OCI-LY1 (cell line): ENCODE results near the gene YBEY.

Source experiments
- H2AFZ ChIP-seq: fragments of 200-600 bp; sonication (generic), shearing (Covaris generic); 2 replicates; pipeline ENCODE4 v1.6.0; 2014; ENCODE audit warnings: antibody characterized with exemption, mild to moderate bottlenecking, low read length
- H3F3A ChIP-seq: fragments of 200-600 bp; sonication (generic), shearing (Covaris generic); 2 replicates; pipeline ENCODE4 v1.6.0; 2014; ENCODE audit warnings: mild to moderate bottlenecking, antibody characterized with exemption, low read length, moderate library complexity; ENCODE audit not compliant: insufficient read depth
- H3K27ac ChIP-seq: fragments of 200-600 bp; sonication (generic); 2 replicates; pipeline ENCODE4 v1.5.1; 2014; ENCODE audit warnings: low read length, mixed run types, mild to moderate bottlenecking, low read depth; ENCODE audit not compliant: poor library complexity, severe bottlenecking
- H3K27me3 ChIP-seq: fragments of 200-600 bp; sonication (generic); 2 replicates; pipeline ENCODE4 v1.6.0; 2014; ENCODE audit warnings: antibody characterized with exemption, mild to moderate bottlenecking, low read length, moderate library complexity; ENCODE audit not compliant: insufficient read depth
- H3K36me3 ChIP-seq: fragments of 200-600 bp; sonication (generic); 2 replicates; pipeline ENCODE4 v1.6.1; 2014; ENCODE audit warnings: mild to moderate bottlenecking, antibody characterized with exemption, low read length, moderate library complexity, mixed read lengths; ENCODE audit not compliant: insufficient read depth
- H3K4me1 ChIP-seq: fragments of 200-600 bp; sonication (generic); 2 replicates; pipeline ENCODE4 v1.5.1; 2014; ENCODE audit warnings: mild to moderate bottlenecking, low read length, moderate library complexity; ENCODE audit not compliant: insufficient read depth, severe bottlenecking
- H3K4me2 ChIP-seq: fragments of 200-600 bp; sonication (generic), shearing (Covaris generic); 2 replicates; pipeline ENCODE4 v1.6.1; 2014; ENCODE audit warnings: low read length
- H3K4me3 ChIP-seq: fragments of 200-600 bp; sonication (generic); 2 replicates; pipeline ENCODE4 v1.5.1; 2014; ENCODE audit warnings: low read length, low read depth, mild to moderate bottlenecking, mixed read lengths; ENCODE audit not compliant: poor library complexity, severe bottlenecking
- H3K79me2 ChIP-seq: fragments of 200-600 bp; shearing (Covaris generic); 2 replicates; pipeline ENCODE4 v1.6.1; 2016; ENCODE audit warnings: mixed run types, low read length, mixed read lengths; ENCODE audit not compliant: insufficient read depth
- H3K9ac ChIP-seq: fragments of 200-600 bp; sonication (generic), shearing (Covaris generic); 2 replicates; pipeline ENCODE4 v1.6.1; 2014; ENCODE audit warnings: mild to moderate bottlenecking, low read length, mixed read lengths
- H3K9me2 ChIP-seq: fragments of 200-600 bp; sonication (generic), shearing (Covaris generic); 2 replicates; pipeline ENCODE4 v1.6.1; 2014; ENCODE audit warnings: low read depth, mild to moderate bottlenecking, low read length, mixed read lengths
- H3K9me3 ChIP-seq: fragments of 200-600 bp; shearing (Covaris generic); 2 replicates; pipeline ENCODE4 v1.6.1; 2014; ENCODE audit warnings: low read length, mixed read lengths
- H4K20me1 ChIP-seq: fragments of 200-600 bp; sonication (generic), shearing (Covaris generic); 2 replicates; pipeline ENCODE4 v1.6.0; 2016; ENCODE audit warnings: mild to moderate bottlenecking, low read length; ENCODE audit not compliant: insufficient read depth
- CTCF ChIP-seq: fragments of 200-600 bp; sonication (generic), shearing (Covaris generic); IDR thresholded peaks from 2 replicates; pipeline ENCODE4 v1.5.1; 2017; ENCODE audit warnings: mild to moderate bottlenecking, antibody characterized with exemption, low read length, moderate library complexity, mixed read lengths
- EZH2 ChIP-seq: fragments of 200-600 bp; sonication (generic), shearing (Covaris generic); IDR thresholded peaks from 2 replicates; pipeline ENCODE4 v1.8.0; 2017; ENCODE audit warnings: borderline replicate concordance, mixed run types, mild to moderate bottlenecking, antibody characterized with exemption, low read length, moderate library complexity, mixed read lengths

Gene YBEY

DNA sequence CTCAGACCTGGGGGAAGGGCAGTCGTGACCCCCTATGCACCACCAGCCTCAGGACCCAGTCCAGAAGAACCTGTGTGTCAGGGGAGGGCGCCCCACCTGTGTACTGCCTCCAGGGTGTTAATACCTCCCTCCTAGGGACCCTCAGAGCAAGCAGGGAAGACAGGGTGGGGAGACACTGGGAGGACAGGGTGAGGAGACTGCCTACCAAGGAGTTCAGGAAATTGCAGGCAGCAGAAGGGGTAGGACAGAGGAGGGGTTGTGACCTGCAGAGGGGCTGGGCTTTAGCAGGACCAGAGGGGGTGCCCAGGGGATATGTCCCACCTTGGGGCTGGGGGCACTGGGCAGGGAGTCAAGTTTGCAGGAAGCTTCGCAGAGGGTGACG is 32.3 kb downstream of the YBEY start:
- H3K9me2 ChIP-seq, result no peaks in the 10 kb centered on the region
- no peak overlapping the region for H2AFZ ChIP-seq
- H3K27me3 ChIP-seq, result no peaks in the 10 kb centered on the region
- H3K9me3 ChIP-seq, result no peaks in the 10 kb centered on the region
- no peak overlapping the region for H3K4me3 ChIP-seq
- no peak overlapping the region for H3K4me2 ChIP-seq
- H4K20me1 ChIP-seq, result no peaks in the 10 kb centered on the region
- peaks cover 30% of the 10 kb centered on the region for H3K79me2 ChIP-seq
- H3K4me1 ChIP-seq, result peaks cover 27% of the 10 kb centered on the region
- TF ChIP-seq CTCF (no peak), EZH2 (no peak)
- no peak overlapping the region for H3K27ac ChIP-seq
- H3F3A ChIP-seq, result no peaks in the 10 kb centered on the region
- H3K36me3 ChIP-seq, result peaks cover 49% of the 10 kb centered on the region
- H3K9ac ChIP-seq, result no peak overlapping the region

DNA sequence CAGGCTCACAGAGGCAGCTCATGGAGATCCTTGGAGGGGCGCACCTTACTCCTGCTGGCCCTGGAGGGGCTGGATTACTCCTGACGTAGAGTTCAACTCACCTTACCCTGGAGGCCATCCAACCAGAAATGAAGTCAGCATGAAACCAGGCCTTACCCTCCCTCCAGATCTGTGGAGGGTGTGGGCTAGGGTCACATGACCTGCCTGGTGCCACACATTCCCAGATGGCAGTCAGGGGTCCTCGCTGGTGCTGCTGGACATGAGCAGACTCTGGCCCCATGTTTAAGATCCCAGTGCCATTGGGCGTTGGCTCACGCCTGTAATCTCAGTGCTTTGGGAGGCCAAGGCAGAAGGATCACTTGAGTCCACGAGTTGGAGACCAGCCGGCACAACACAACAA is 33.0 kb downstream of the YBEY start:
- H3K9me3 ChIP-seq, result no peaks in the 10 kb centered on the region
- H3K27ac ChIP-seq, result no peak overlapping the region
- no peak overlapping the region for H3K9ac ChIP-seq
- peaks cover 42% of the 10 kb centered on the region for H3K36me3 ChIP-seq
- H2AFZ ChIP-seq, result no peak overlapping the region
- no peaks in the 10 kb centered on the region for H3K9me2 ChIP-seq
- H3K79me2 ChIP-seq, result peaks cover 30% of the 10 kb centered on the region
- H3K4me3 ChIP-seq, result no peak overlapping the region
- peaks cover 27% of the 10 kb centered on the region for H3K4me1 ChIP-seq
- no peak for TF ChIP-seq EZH2
- no peak for TF ChIP-seq CTCF
- no peaks in the 10 kb centered on the region for H4K20me1 ChIP-seq
- no peak overlapping the region for H3K4me2 ChIP-seq
- no peaks in the 10 kb centered on the region for H3F3A ChIP-seq
- no peaks in the 10 kb centered on the region for H3K27me3 ChIP-seq

GRCh38 chr21:46320331-46320801 is 34.2 kb downstream of the YBEY start:
- peak overlapping the region; percentile 70 for H3K4me2 ChIP-seq
- H3K9me2 ChIP-seq, result no peaks in the 10 kb centered on the region
- no peaks in the 10 kb centered on the region for H3F3A ChIP-seq
- no peaks in the 10 kb centered on the region for H3K9me3 ChIP-seq
- H3K27me3 ChIP-seq, result no peaks in the 10 kb centered on the region
- H4K20me1 ChIP-seq, result no peaks in the 10 kb centered on the region
- H3K4me1 ChIP-seq, result peaks cover 29% of the 10 kb centered on the region
- peak overlapping the region; percentile 79 for H3K4me3 ChIP-seq
- H3K79me2 ChIP-seq, result peaks cover 32% of the 10 kb centered on the region
- H3K27ac ChIP-seq, result peak overlapping the region; percentile 35
- peaks cover 31% of the 10 kb centered on the region for H3K36me3 ChIP-seq
- no peak overlapping the region for H2AFZ ChIP-seq
- TF ChIP-seq CTCF, result no peak
- no peak for TF ChIP-seq EZH2
- H3K9ac ChIP-seq, result peak overlapping the region; percentile 32; the same call in 1 of the 2 replicates
